Trophoblast cell (in vitro differentiated cells and primary cell): ENCODE data around the gene GAK.

ENCODE experiments used
- DNase-seq, 2 donors: peaks; one replicate each; pipeline ENCODE4 v3.0.0-alpha.2; 2016
- H2AFZ ChIP-seq: 2 replicates; pipeline ENCODE4 v1.6.1; 2013; ENCODE audit warnings: low read length, moderate library complexity, mild to moderate bottlenecking; ENCODE audit not compliant: insufficient read depth, poor library complexity
- H2AK5ac ChIP-seq: 2 replicates; pipeline ENCODE4 v1.6.1; 2013; ENCODE audit warnings: mild to moderate bottlenecking, low read length
- H2BK120ac ChIP-seq: 2 replicates; pipeline ENCODE4 v1.6.1; 2013; ENCODE audit warnings: low read length, mild to moderate bottlenecking, moderate library complexity; ENCODE audit not compliant: insufficient read depth, poor library complexity
- H2BK12ac ChIP-seq: 2 replicates; pipeline ENCODE4 v1.6.1; 2013; ENCODE audit warnings: mild to moderate bottlenecking, low read length, moderate library complexity
- H2BK5ac ChIP-seq: 2 replicates; pipeline ENCODE4 v1.6.1; 2013; ENCODE audit warnings: low read length, low read depth, moderate library complexity, mild to moderate bottlenecking; ENCODE audit not compliant: poor library complexity
- H3K14ac ChIP-seq: 2 replicates; pipeline ENCODE4 v1.6.1; 2013; ENCODE audit warnings: mild to moderate bottlenecking, low read length
- H3K18ac ChIP-seq: 2 replicates; pipeline ENCODE4 v1.6.1; 2013; ENCODE audit warnings: mild to moderate bottlenecking, low read length
- H3K23ac ChIP-seq: 2 replicates; pipeline ENCODE4 v1.6.1; 2013; ENCODE audit warnings: low read length
- H3K27ac ChIP-seq: 2 replicates; pipeline ENCODE4 v1.5.1; 2013; ENCODE audit warnings: low read depth, mild to moderate bottlenecking, inconsistent platforms, low read length, moderate library complexity
- H3K27me3 ChIP-seq: 2 replicates; pipeline ENCODE4 v1.6.1; 2013; ENCODE audit warnings: inconsistent platforms, mild to moderate bottlenecking, low read length, moderate library complexity; ENCODE audit not compliant: insufficient read depth
- H3K36me3 ChIP-seq, 2 experiments: 1 replicate in 1 of 2; 2 replicates in 1 of 2; pipeline ENCODE4 v1.6.1; 2013; ENCODE audit warnings: low read length in 2 of 2, mild to moderate bottlenecking in 2 of 2, moderate library complexity in 1 of 2; ENCODE audit not compliant: insufficient read depth in 2 of 2, control insufficient read depth in 1 of 2
- H3K4ac ChIP-seq: 2 replicates; pipeline ENCODE4 v1.6.1; 2013; ENCODE audit warnings: low read depth, mild to moderate bottlenecking, low read length, moderate library complexity
- H3K4me1 ChIP-seq, 2 experiments: 1 replicate in 1 of 2; 2 replicates in 1 of 2; pipeline ENCODE4 v1.6.1; 2013; ENCODE audit warnings: low read length in 2 of 2, mild to moderate bottlenecking in 2 of 2, moderate library complexity in 1 of 2; ENCODE audit not compliant: insufficient read depth in 2 of 2, control insufficient read depth in 1 of 2
- H3K4me2 ChIP-seq: 2 replicates; pipeline ENCODE4 v1.6.1; 2013; ENCODE audit warnings: inconsistent platforms, mild to moderate bottlenecking, low read length, moderate library complexity
- H3K4me3 ChIP-seq: 2 replicates; pipeline ENCODE4 v1.5.1; 2013; ENCODE audit warnings: mild to moderate bottlenecking, low read depth, low read length, inconsistent platforms
- H3K79me1 ChIP-seq: one replicate; pipeline ENCODE4 v1.6.1; 2013; ENCODE audit warnings: low read length
- H3K79me2 ChIP-seq: 2 replicates; pipeline ENCODE4 v1.6.1; 2013; ENCODE audit warnings: low read length, mild to moderate bottlenecking; ENCODE audit not compliant: control insufficient read depth, insufficient read depth, poor library complexity
- H3K9ac ChIP-seq: 2 replicates; pipeline ENCODE4 v1.6.1; 2013; ENCODE audit warnings: mild to moderate bottlenecking, low read length
- H3K9me3 ChIP-seq: 2 replicates; pipeline ENCODE4 v1.6.1; 2013; ENCODE audit warnings: low read depth, mild to moderate bottlenecking, control low read depth, inconsistent platforms, low read length; ENCODE audit not compliant: insufficient read depth
- H4K12ac ChIP-seq: 2 replicates; pipeline ENCODE4 v1.6.1; 2013; ENCODE audit warnings: low read depth, mild to moderate bottlenecking, low read length, moderate library complexity
- H4K8ac ChIP-seq: 2 replicates; pipeline ENCODE4 v1.6.1; 2013; ENCODE audit warnings: low read depth, mild to moderate bottlenecking, low read length, moderate library complexity
- H4K91ac ChIP-seq: one replicate; pipeline ENCODE4 v1.6.1; 2013; ENCODE audit warnings: low read depth, mild to moderate bottlenecking, low read length, moderate library complexity
- WGBS: extraction: QIAGEN DNeasy Blood & Tissue Kit; methylation state at CpG from one replicate; pipeline ENCODE4 v1.1.7; 2013; ENCODE audit warnings: missing lambda C conversion rate; ENCODE audit not compliant: insufficient read length, insufficient coverage; ENCODE audit errors: extremely low coverage; 5-methylcytosine and 5-hydroxymethylcytosine counted together

Gene GAK

DNA sequence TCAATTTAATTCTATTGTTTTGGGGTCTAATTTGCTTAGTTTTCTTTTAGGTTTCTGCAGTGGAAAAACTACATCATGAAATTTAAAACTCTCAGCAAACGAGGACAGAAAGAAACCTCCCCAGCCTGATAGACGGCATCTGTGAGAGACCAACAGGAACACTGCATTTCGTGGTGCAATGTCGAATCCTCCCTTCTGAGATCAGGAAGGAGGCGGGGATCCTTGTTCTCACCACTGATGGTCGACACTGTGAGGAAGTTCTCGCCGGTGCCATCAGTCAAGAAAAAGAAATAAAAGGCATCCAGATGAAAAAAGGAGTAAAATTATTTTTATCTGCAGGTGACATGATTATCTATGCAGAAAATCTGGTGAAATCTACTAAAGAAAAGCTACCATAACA is 16.5 kb downstream of the GAK start:
- H3K4me2 ChIP-seq: no peak overlapping the region
- no peak overlapping the region for H3K23ac ChIP-seq
- H3K18ac ChIP-seq: no peak overlapping the region
- no peaks in the 10 kb centered on the region for H3K27me3 ChIP-seq
- H4K12ac ChIP-seq: no peak overlapping the region
- H3K27ac ChIP-seq: no peak overlapping the region
- peaks cover 0 to 1% of the 10 kb centered on the region in 2 experiments for H3K4me1 ChIP-seq
- H3K4me3 ChIP-seq: no peak overlapping the region
- no peak overlapping the region for H2BK5ac ChIP-seq
- no CpG with 5 or more reads among the region's 8 CpGs for WGBS
- no peak overlapping the region for H4K91ac ChIP-seq
- H2BK12ac ChIP-seq: no peak overlapping the region
- no peak for DNase-seq
- H3K4ac ChIP-seq: peak overlapping the region; percentile 9
- H3K9ac ChIP-seq: peak overlapping the region; percentile 41
- no peaks in the 10 kb centered on the region for H3K79me1 ChIP-seq
- H2AK5ac ChIP-seq: no peak overlapping the region
- peaks cover 1% of the 10 kb centered on the region for H3K9me3 ChIP-seq
- no peak overlapping the region for H2BK120ac ChIP-seq
- H2AFZ ChIP-seq: no peak overlapping the region
- H3K36me3 ChIP-seq: peaks cover 16 to 20% of the 10 kb centered on the region in 2 experiments
- H4K8ac ChIP-seq: no peak overlapping the region
- peaks cover 11% of the 10 kb centered on the region for H3K79me2 ChIP-seq
- no peak overlapping the region for H3K14ac ChIP-seq

DNA sequence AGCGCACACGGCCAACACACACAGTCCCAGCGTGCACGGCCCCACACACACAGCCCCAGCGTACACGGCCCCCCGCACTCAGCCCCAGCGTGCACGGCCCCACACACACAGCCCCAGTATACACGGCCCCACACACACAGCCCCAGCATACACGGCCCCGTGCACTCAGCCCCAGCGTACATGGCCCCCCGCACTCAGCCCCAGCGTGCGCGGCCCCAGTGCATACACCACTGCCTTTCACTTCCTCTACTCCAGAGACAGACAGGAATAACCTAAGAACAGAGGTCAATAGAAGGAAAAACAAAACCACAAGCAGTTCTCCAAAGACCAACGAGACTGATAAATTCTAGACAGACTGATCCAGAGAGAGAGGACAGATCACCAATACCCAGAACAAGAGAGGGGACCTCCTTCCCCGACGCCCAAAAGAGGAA is 17.1 kb downstream of the GAK start:
- peaks cover 11% of the 10 kb centered on the region for H3K79me2 ChIP-seq
- H3K27ac ChIP-seq: no peak overlapping the region
- H3K4me1 ChIP-seq: peaks cover 0 to 1% of the 10 kb centered on the region in 2 experiments
- no peak overlapping the region for H3K14ac ChIP-seq
- no peak overlapping the region for H2BK120ac ChIP-seq
- H2BK12ac ChIP-seq: no peak overlapping the region
- no peak for DNase-seq
- no peaks in the 10 kb centered on the region for H3K27me3 ChIP-seq
- peak overlapping the region; percentile 13 for H3K4ac ChIP-seq
- H4K12ac ChIP-seq: no peak overlapping the region
- H3K23ac ChIP-seq: no peak overlapping the region
- peaks cover 1% of the 10 kb centered on the region for H3K9me3 ChIP-seq
- no peak overlapping the region for H4K91ac ChIP-seq
- no peaks in the 10 kb centered on the region for H3K79me1 ChIP-seq
- no peak overlapping the region for H3K4me2 ChIP-seq
- H4K8ac ChIP-seq: no peak overlapping the region
- H3K4me3 ChIP-seq: no peak overlapping the region
- no CpG with 5 or more reads among the region's 20 CpGs for WGBS
- no peak overlapping the region for H2AFZ ChIP-seq
- H2AK5ac ChIP-seq: no peak overlapping the region
- no peak overlapping the region for H3K9ac ChIP-seq
- H2BK5ac ChIP-seq: no peak overlapping the region
- peaks cover 17 to 21% of the 10 kb centered on the region in 2 experiments for H3K36me3 ChIP-seq
- no peak overlapping the region for H3K18ac ChIP-seq

DNA sequence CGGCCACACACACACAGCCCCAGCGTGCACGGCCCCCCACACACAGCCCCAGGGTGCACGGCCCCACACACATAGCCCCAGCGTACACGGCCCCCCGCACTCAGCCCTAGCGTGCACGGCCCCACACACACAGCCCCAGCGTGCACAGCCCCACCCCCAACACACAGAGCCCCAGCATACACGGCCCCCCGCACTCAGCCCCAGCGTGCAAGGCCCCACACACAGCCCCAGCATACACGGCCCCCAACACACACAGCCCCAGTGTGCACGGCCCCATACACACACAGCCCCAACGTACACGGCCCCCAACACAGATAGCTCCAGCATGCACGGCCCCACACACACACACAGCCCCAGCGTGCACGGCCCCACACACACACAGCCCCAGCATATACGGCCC is 17.6 kb downstream of the GAK start:
- Histone ChIP-seq H3K14ac (no peak overlapping the region), H3K4me2 (no peak overlapping the region), H2BK5ac (no peak overlapping the region), H3K4ac (peak overlapping the region; percentile 16), H3K9ac (no peak overlapping the region), H3K79me1 (no peaks in the 10 kb centered on the region), H4K12ac (no peak overlapping the region), H3K27ac (no peak overlapping the region), H3K79me2 (peaks cover 11% of the 10 kb centered on the region), H3K27me3 (no peaks in the 10 kb centered on the region), H2AK5ac (no peak overlapping the region), H2AFZ (no peak overlapping the region), H2BK12ac (no peak overlapping the region), H2BK120ac (no peak overlapping the region), H3K9me3 (peaks cover 1% of the 10 kb centered on the region), H3K4me1 (peaks cover 0 to 1% of the 10 kb centered on the region in 2 experiments), H4K91ac (no peak overlapping the region), H3K18ac (no peak overlapping the region), H3K36me3 (peaks cover 19 to 21% of the 10 kb centered on the region in 2 experiments), H4K8ac (no peak overlapping the region), H3K23ac (no peak overlapping the region), H3K4me3 (no peak overlapping the region)
- DNase-seq: no peak
- WGBS: no CpG with 5 or more reads among the region's 21 CpGs

DNA sequence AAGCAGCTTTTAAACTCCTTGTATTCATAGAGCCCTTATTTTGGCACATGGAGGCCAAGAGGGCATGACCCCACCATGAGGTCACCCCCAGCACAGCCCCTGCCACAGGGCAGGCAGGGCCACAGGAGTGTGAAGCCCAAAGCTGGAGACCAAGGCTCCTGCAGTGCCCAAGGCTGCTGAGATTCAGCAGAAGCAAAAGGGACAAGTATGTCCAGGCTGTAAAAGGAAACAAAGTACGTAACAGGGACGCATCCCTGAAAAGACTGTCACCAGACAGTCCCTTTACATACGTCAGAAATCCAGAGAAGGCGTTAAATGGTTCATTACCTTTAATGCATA is 18.9 kb downstream of the GAK start:
- Histone ChIP-seq H2AK5ac (no peak overlapping the region), H2BK120ac (no peak overlapping the region), H3K79me1 (no peaks in the 10 kb centered on the region), H3K4me3 (no peak overlapping the region), H4K12ac (no peak overlapping the region), H2BK5ac (no peak overlapping the region), H3K14ac (no peak overlapping the region), H3K9ac (no peak overlapping the region), H2AFZ (no peak overlapping the region), H3K23ac (no peak overlapping the region), H3K36me3 (peaks cover 24 to 27% of the 10 kb centered on the region in 2 experiments), H3K9me3 (peaks cover 1% of the 10 kb centered on the region), H4K8ac (no peak overlapping the region), H3K27me3 (no peaks in the 10 kb centered on the region), H3K4me2 (no peak overlapping the region), H3K79me2 (peaks cover 9% of the 10 kb centered on the region), H3K4ac (no peak overlapping the region), H2BK12ac (no peak overlapping the region), H3K27ac (no peak overlapping the region), H3K4me1 (peaks cover 0 to 1% of the 10 kb centered on the region in 2 experiments), H3K18ac (no peak overlapping the region), H4K91ac (no peak overlapping the region)
- no CpG with 5 or more reads among the region's 4 CpGs for WGBS
- no peak for DNase-seq
